SK-N-SH treated with all-trans-retinoic acid at 6 μM for 48 hours (cell line): ENCODE data around the gene FRMD4A.

Source experiments
- CREB5 ChIP-seq: fragments of 250-450 bp; sonication (Bioruptor Pico); IDR thresholded peaks from 2 replicates; pipeline ENCODE4 v1.5.1; 2020; ENCODE audit warnings: low read depth, mild to moderate bottlenecking, moderate library complexity
- PATZ1 ChIP-seq: fragments of 250-450 bp; sonication (Bioruptor Pico); IDR thresholded peaks from 2 replicates; pipeline ENCODE4 v1.8.0; 2020; ENCODE audit warnings: mild to moderate bottlenecking, moderate library complexity, borderline replicate concordance
- POU6F1 ChIP-seq: fragments of 250-450 bp; sonication (Bioruptor Pico); IDR thresholded peaks from 2 replicates; pipeline ENCODE4 v1.8.0; 2021; ENCODE audit warnings: low read depth, mild to moderate bottlenecking, moderate library complexity, borderline replicate concordance
- TCF4 ChIP-seq: fragments of 250-450 bp; sonication (Bioruptor Pico); IDR thresholded peaks from 2 replicates; pipeline ENCODE4 v1.8.0; 2021; ENCODE audit warnings: mild to moderate bottlenecking, moderate library complexity, borderline replicate concordance
- ZFP30 ChIP-seq: fragments of 450-650 bp; formaldehyde crosslinking; IDR thresholded peaks from 2 replicates; pipeline ENCODE4 v1.5.0; 2022; ENCODE audit warnings: mild to moderate bottlenecking, moderate library complexity
- ZNF565 ChIP-seq: fragments of 450-650 bp; formaldehyde crosslinking; conservative IDR thresholded peaks from 2 replicates; pipeline ENCODE4 v1.5.0; 2020; ENCODE audit warnings: low read depth, mild to moderate bottlenecking, moderate library complexity
- ZNF70 ChIP-seq: fragments of 450-650 bp; formaldehyde crosslinking; IDR thresholded peaks from 2 replicates; pipeline ENCODE4 v1.5.0; 2020; ENCODE audit warnings: mild to moderate bottlenecking, moderate library complexity
- ZNF8 ChIP-seq: fragments of 450-650 bp; formaldehyde crosslinking; IDR thresholded peaks from 2 replicates; pipeline ENCODE4 v1.5.0; 2020; ENCODE audit warnings: mild to moderate bottlenecking, moderate library complexity

GRCh38 chr10:13743101-13743693 lies 587.5 kb downstream of the FRMD4A start:
- TF ChIP-seq POU6F1 (CRISPR knock-in tag) (no peak), TCF4 (CRISPR knock-in tag) (no peak), ZFP30 (CRISPR knock-in tag) (no peak), ZNF70 (CRISPR knock-in tag) (no peak), ZNF8 (CRISPR knock-in tag) (no peak), CREB5 (CRISPR knock-in tag) (no peak), ZNF565 (no peak), PATZ1 (no peak)
